Osteoblast (primary cell): ENCODE measurements around the gene FYCO1. TPM values are rescaled to one million over a fixed set of nuclear protein-coding genes. Genes with fewer than 3 reads are reported as not detected.

Experiments
- DNase-seq: peaks from one replicate; pipeline ENCODE4 v3.0.0; 2011; ENCODE audit warnings: low spot score, mixed read lengths; ENCODE audit not compliant: insufficient read length; ENCODE audit errors: missing footprints
- H2AFZ ChIP-seq: 2 replicates; pipeline ENCODE4 v1.6.0; 2011; ENCODE audit warnings: mild to moderate bottlenecking, low read length
- H3K27ac ChIP-seq: 2 replicates; pipeline ENCODE4 v1.5.1; 2011; ENCODE audit warnings: mild to moderate bottlenecking, low read depth, low read length, moderate library complexity
- H3K27me3 ChIP-seq: 2 replicates; pipeline ENCODE4 v1.6.0; 2012; ENCODE audit warnings: mild to moderate bottlenecking, control low read depth, inconsistent platforms, low read length, moderate library complexity; ENCODE audit not compliant: insufficient read depth
- H3K36me3 ChIP-seq: 2 replicates; pipeline ENCODE4 v1.5.1; 2011; ENCODE audit warnings: mild to moderate bottlenecking, low read length, control low read depth, moderate library complexity; ENCODE audit not compliant: insufficient read depth
- H3K4me1 ChIP-seq: 2 replicates; pipeline ENCODE4 v1.5.1; 2011; ENCODE audit warnings: mild to moderate bottlenecking, low read length, control low read depth, moderate library complexity; ENCODE audit not compliant: insufficient read depth
- H3K4me2 ChIP-seq: 2 replicates; pipeline ENCODE4 v1.6.0; 2011; ENCODE audit warnings: mild to moderate bottlenecking, low read length; ENCODE audit not compliant: insufficient read depth
- H3K4me3 ChIP-seq: fragments of 200-600 bp; sonication (generic); 3 replicates; pipeline ENCODE4 v1.5.1; 2012; ENCODE audit warnings: mild to moderate bottlenecking, low read length, inconsistent platforms; ENCODE audit not compliant: insufficient read depth
- H3K79me2 ChIP-seq: 2 replicates; pipeline ENCODE4 v1.6.0; 2012; ENCODE audit warnings: mild to moderate bottlenecking, low read length, control low read depth, inconsistent platforms; ENCODE audit not compliant: insufficient read depth
- H3K9me3 ChIP-seq: 2 replicates; pipeline ENCODE4 v1.5.1; 2011; ENCODE audit warnings: low read depth, low read length, control low read depth
- H4K20me1 ChIP-seq: 2 replicates; pipeline ENCODE4 v1.6.0; 2012; ENCODE audit warnings: mild to moderate bottlenecking, low read length, control low read depth; ENCODE audit not compliant: insufficient read depth
- total RNA-seq: library from RNA; depleted of rRNA; stranded (reverse); fragments of >200 nt; gene quantifications from 2 replicates; pipeline ENCODE4 v1.2.3, GENCODE V29; 2012
- TF ChIP-seq, protein P1 (sequence below): IDR thresholded peaks from 2 replicates; pipeline ENCODE4 v1.5.1; 2011; ENCODE audit warnings: mild to moderate bottlenecking, low read depth, low read length, moderate library complexity; ENCODE audit errors: extremely low read depth

Gene FYCO1
- total RNA-seq, 1 donor = 25.0 TPM

DNA sequence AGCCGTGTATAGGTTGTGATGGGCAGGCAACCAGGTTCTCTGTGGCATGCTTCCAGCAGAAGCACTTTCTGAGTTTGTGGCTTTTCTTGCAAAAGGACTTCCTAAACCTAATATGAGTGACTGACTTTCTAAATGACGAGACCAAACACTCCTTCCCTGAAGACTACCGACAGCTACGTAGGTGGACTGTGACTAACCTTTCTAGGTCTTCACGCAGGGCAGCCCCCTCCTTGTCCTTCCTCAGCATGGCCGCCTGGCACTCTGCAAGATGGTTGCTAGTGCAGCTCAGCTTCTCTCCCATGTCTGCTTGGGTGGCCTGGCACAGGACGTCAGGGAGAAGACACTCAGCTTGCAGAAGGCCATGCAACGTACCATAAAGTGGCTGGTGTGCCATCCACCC lies 31.5 kb downstream of the FYCO1 start:
- H3K9me3 ChIP-seq = no peaks in the 10 kb centered on the region

DNA sequence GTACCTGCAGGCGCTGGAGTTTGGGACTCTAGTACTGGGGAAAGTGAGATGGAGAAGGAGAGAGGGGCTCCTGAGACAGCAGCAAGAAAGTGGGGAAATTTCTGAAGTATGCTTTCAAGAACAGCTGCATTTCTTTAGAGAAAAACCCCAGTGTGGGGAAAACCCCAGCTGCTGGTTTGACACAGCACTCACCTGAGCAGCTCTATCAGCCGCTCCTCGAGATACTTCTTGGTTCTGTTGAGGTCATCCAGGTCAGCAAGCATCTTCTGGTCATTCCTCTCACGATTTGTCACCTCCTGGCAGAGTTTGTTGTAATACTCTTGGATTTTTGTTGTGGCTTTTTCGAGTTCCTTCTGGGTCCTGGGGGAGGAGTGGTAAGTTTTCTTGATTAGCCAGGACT lies 33.6 kb downstream of the FYCO1 start:
- Histone ChIP-seq H4K20me1 (no peaks in the 10 kb centered on the region), H3K4me3 (no peak overlapping the region), H3K4me2 (no peak overlapping the region), H3K27me3 (no peaks in the 10 kb centered on the region), H3K27ac (no peak overlapping the region), H2AFZ (no peak overlapping the region), H3K36me3 (peaks cover 71% of the 10 kb centered on the region), H3K9me3 (no peaks in the 10 kb centered on the region), H3K4me1 (peaks cover 6% of the 10 kb centered on the region), H3K79me2 (no peaks in the 10 kb centered on the region)
- TF ChIP-seq, protein P1, sequence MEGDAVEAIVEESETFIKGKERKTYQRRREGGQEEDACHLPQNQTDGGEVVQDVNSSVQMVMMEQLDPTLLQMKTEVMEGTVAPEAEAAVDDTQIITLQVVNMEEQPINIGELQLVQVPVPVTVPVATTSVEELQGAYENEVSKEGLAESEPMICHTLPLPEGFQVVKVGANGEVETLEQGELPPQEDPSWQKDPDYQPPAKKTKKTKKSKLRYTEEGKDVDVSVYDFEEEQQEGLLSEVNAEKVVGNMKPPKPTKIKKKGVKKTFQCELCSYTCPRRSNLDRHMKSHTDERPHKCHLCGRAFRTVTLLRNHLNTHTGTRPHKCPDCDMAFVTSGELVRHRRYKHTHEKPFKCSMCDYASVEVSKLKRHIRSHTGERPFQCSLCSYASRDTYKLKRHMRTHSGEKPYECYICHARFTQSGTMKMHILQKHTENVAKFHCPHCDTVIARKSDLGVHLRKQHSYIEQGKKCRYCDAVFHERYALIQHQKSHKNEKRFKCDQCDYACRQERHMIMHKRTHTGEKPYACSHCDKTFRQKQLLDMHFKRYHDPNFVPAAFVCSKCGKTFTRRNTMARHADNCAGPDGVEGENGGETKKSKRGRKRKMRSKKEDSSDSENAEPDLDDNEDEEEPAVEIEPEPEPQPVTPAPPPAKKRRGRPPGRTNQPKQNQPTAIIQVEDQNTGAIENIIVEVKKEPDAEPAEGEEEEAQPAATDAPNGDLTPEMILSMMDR = no peak
- DNase-seq = no peak

More for the DNA sequence above, 31.5 kb downstream of the FYCO1 start:
- Histone ChIP-seq H2AFZ (no peak overlapping the region), H3K4me1 (peaks cover 8% of the 10 kb centered on the region), H3K27me3 (no peaks in the 10 kb centered on the region), H4K20me1 (peaks cover 6% of the 10 kb centered on the region), H3K79me2 (no peaks in the 10 kb centered on the region), H3K4me2 (no peak overlapping the region), H3K27ac (no peak overlapping the region), H3K4me3 (no peak overlapping the region), H3K36me3 (peaks cover 73% of the 10 kb centered on the region)
- TF ChIP-seq, protein P1 = no peak
- no peak for DNase-seq

DNA sequence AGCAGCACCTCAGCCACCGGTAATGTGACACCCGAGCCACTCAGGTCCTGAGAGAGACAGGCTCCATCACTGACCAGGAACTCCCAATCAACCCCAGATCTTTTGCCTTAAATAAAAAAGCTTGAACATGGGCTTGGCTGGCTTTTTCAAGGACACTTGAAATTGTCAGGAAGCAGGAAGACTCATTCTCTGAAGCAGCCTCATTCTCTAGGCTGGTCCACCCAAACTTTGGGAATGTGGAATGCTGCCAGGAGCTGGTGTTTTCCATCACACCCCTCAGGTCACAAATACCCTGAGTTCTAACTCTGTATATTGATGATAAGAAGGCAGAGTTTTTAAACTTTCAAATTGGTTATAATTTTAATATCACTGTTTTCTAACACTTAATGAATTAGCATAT lies 35.3 kb downstream of the FYCO1 start:
- Histone ChIP-seq H3K27ac (no peak overlapping the region), H3K79me2 (no peaks in the 10 kb centered on the region), H4K20me1 (no peaks in the 10 kb centered on the region), H2AFZ (no peak overlapping the region), H3K36me3 (peaks cover 61% of the 10 kb centered on the region), H3K4me1 (peaks cover 6% of the 10 kb centered on the region), H3K27me3 (no peaks in the 10 kb centered on the region), H3K4me2 (no peak overlapping the region), H3K4me3 (no peak overlapping the region), H3K9me3 (no peaks in the 10 kb centered on the region)
- TF ChIP-seq, protein P1 = no peak
- no peak for DNase-seq

DNA sequence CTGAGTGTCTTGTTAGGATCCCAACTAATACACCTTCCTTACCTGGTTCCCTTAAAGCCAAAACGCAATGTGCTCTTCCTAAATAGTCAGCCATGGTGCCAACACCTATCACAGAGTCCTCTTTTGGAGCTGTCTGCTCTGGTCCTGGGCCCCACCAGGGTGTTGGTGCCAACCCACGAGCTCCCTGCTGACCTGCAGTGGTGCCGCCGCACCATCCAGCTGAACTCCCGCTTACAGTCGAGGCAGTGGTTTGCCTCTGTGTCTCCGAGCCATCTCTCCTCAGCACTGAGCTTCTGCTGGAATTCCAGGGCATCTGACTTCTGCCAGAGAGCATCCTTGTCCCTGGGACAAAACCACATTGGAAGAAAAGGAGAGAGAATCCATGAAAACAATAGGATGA lies 36.4 kb downstream of the FYCO1 start:
- TF ChIP-seq, protein P1 = no peak
- H3K27me3 ChIP-seq = no peaks in the 10 kb centered on the region
- H3K4me2 ChIP-seq = no peak overlapping the region
- no peak for DNase-seq
- H3K79me2 ChIP-seq = no peaks in the 10 kb centered on the region
- no peak overlapping the region for H2AFZ ChIP-seq
- no peaks in the 10 kb centered on the region for H4K20me1 ChIP-seq
- H3K36me3 ChIP-seq = peaks cover 62% of the 10 kb centered on the region
- no peak overlapping the region for H3K27ac ChIP-seq
- peaks cover 6% of the 10 kb centered on the region for H3K4me1 ChIP-seq
- H3K4me3 ChIP-seq = no peak overlapping the region
- no peaks in the 10 kb centered on the region for H3K9me3 ChIP-seq
